Activated CD4-positive, alpha-beta T cell treated with anti-CD3 and anti-CD28 coated beads for 48 hours (primary cell): ENCODE measurements around the gene MGST2.
"Not testable (repeated sequence)": the region's sequence is repeated elsewhere in the genome, so short reads cannot be mapped to it uniquely, and the experiment has no call there.

Experiments
- DNase-seq: peaks from one replicate; pipeline ENCODE4 v3.0.0-alpha.2; 2020

MGST2 gene

GRCh38 chr4:139665690-139666529 lies at the start of gene MGST2:
MGST2 (plus strand) TSS chr4:139665819; CDS start chr4:139666020, 201 bp downstream.
- peak; percentile 63 for DNase-seq

GRCh38 chr4:139617702-139618490 lies 47.7 kb upstream of the MGST2 start:
- no peak for DNase-seq

- peak; percentile 10 for DNase-seq
These were observed 46.0 kb upstream of the MGST2 start for GRCh38 chr4:139619644-139620043.

GRCh38 chr4:139622901-139623381 lies 42.7 kb upstream of the MGST2 start:
- DNase-seq, result no peak

GRCh38 chr4:139624441-139625092 lies 41.1 kb upstream of the MGST2 start:
- no peak for DNase-seq

GRCh38 chr4:139625093-139625455 lies 40.5 kb upstream of the MGST2 start:
- no peak for DNase-seq

GRCh38 chr4:139625482-139625881 lies 40.1 kb upstream of the MGST2 start:
- DNase-seq, result no peak

GRCh38 chr4:139628184-139629012 lies 37.2 kb upstream of the MGST2 start:
- DNase-seq, result no peak

- no peak for DNase-seq
These were observed 36.0 kb upstream of the MGST2 start for GRCh38 chr4:139629436-139630125.

GRCh38 chr4:139630126-139630495 lies 35.5 kb upstream of the MGST2 start:
- DNase-seq, result no peak

- no peak for DNase-seq
These were observed 34.6 kb upstream of the MGST2 start for GRCh38 chr4:139630991-139631390.

- no peak for DNase-seq
These were observed 33.8 kb upstream of the MGST2 start for GRCh38 chr4:139631791-139632190.

GRCh38 chr4:139632739-139633138 lies 32.9 kb upstream of the MGST2 start:
- not testable (repeated sequence) for DNase-seq

GRCh38 chr4:139633195-139633594 lies 32.4 kb upstream of the MGST2 start:
- no peak for DNase-seq

GRCh38 chr4:139633661-139634060 lies 32.0 kb upstream of the MGST2 start:
- no peak for DNase-seq

GRCh38 chr4:139635966-139636365 lies 29.7 kb upstream of the MGST2 start:
- DNase-seq, result no peak

- DNase-seq, result not testable (repeated sequence)
These were observed 27.3 kb upstream of the MGST2 start for GRCh38 chr4:139638306-139638705.

GRCh38 chr4:139639654-139640053 lies 26.0 kb upstream of the MGST2 start:
- no peak for DNase-seq

- DNase-seq, result no peak
These were observed 24.4 kb upstream of the MGST2 start for GRCh38 chr4:139641218-139641617.

GRCh38 chr4:139642364-139642763 lies 23.3 kb upstream of the MGST2 start:
- DNase-seq, result no peak

- DNase-seq, result no peak
These were observed 22.4 kb upstream of the MGST2 start for GRCh38 chr4:139643042-139643895.
